ENCODE data around the gene MC5R. TPM values are rescaled to one million over a fixed set of nuclear protein-coding genes. Genes with fewer than 3 reads are reported as not detected.
A peak's percentile ranks its signal among the peaks of the same experiment; 100 is the strongest.

Gene MC5R
- not detected for total RNA-seq

DNA sequence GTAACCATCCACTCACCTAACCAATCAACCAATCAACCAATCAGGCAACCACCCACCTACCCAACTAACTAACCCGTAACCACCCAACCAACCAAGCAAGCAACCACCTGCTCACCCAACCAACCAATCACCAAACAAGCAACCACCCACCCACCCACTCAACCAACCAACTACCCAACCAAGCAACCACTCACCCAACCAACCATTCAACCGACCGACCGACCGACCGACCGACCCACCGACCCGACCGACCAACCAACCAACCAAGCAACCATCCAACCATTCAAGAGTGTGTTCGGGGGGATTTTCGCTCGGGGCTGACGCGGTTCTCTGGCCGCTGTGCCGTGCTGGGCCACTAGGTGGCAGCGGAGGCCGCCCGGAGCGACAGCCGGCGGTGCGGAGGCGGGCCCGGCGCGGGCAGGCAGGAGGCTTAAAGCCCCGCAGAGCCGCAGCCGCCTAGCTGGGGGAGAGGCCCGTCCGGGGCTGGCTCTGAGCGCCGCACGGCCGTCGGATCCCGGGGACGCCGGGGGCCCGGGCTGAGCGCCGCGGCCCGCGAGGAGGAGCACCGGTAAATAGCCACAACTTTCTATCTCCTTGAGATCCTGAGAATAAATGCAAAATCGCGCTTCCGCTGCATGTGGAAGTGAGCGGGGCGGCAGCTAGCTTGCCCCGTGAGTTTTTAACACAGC is at the start of gene MC5R:
Gene MC5R, plus strand, starts transcription at position 443 of the 689 bp plus-strand sequence. CDS start 1,617 bp downstream, outside the sequence.
- peaks cover 0 to 10% (median 8%) of the 10 kb centered on the region in 4 donors for H3K4me1 ChIP-seq
- H3K36me3 ChIP-seq: no peaks in the 10 kb centered on the region
- DNase-seq (ENCODE audit: extremely low spot score): no peak
- WGBS: 8% methylated on average over 27 of the region's 54 CpGs
- H3K4me3 ChIP-seq: peak within 1 kb of the TSS; percentile 44 to 58 (median 48)
- TF ChIP-seq POLR2A (IDR thresholded peaks at IDR 0.05; ENCODE audit: low read depth): no peak
- TF ChIP-seq, protein P1, sequence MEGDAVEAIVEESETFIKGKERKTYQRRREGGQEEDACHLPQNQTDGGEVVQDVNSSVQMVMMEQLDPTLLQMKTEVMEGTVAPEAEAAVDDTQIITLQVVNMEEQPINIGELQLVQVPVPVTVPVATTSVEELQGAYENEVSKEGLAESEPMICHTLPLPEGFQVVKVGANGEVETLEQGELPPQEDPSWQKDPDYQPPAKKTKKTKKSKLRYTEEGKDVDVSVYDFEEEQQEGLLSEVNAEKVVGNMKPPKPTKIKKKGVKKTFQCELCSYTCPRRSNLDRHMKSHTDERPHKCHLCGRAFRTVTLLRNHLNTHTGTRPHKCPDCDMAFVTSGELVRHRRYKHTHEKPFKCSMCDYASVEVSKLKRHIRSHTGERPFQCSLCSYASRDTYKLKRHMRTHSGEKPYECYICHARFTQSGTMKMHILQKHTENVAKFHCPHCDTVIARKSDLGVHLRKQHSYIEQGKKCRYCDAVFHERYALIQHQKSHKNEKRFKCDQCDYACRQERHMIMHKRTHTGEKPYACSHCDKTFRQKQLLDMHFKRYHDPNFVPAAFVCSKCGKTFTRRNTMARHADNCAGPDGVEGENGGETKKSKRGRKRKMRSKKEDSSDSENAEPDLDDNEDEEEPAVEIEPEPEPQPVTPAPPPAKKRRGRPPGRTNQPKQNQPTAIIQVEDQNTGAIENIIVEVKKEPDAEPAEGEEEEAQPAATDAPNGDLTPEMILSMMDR (IDR thresholded peaks at IDR 0.05): peak; percentile 90 to 94 (median 91)
- peaks cover 0 to 65% (median 5%) of the 10 kb centered on the region in 4 donors for H3K27me3 ChIP-seq
- H3K27ac ChIP-seq (replicated peaks in 1 of 4): no peak within 1 kb of the TSS
- intact Hi-C loops (cut with DNase I): loop anchor here (5.0 kb wide), 1 partner anchor 573 kb away; no protein-coding TSS in a partner anchor
- no peaks in the 10 kb centered on the region for H3K9me3 ChIP-seq

DNA sequence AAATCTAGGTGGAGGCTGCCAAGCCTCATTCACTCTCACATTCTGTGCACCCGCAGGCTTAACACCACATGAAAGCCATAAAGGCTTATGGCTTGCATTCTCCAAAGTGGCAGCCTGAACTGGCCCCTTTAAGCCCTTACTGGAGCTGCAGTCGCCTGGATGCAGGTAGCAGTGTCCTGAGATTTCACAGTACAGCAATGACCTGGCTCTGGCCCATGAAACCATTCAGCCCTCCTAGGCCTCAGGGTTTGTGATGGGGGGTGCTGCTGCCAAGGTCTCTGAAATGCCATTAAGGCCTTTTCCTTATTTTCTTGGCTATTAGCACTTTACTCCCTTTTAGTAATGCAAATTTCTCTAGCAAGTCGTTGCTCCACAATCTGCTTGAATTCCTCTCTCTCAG is 48.9 kb upstream of the MC5R start:
- no peaks in the 10 kb centered on the region for H3K36me3 ChIP-seq
- 62% methylated on average over 3 of the region's 3 CpGs for WGBS
- no peaks in the 10 kb centered on the region for H3K27me3 ChIP-seq
- no peaks in the 10 kb centered on the region for H3K4me1 ChIP-seq
- H3K9me3 ChIP-seq: peaks cover 0 to 4% (median 0%) of the 10 kb centered on the region in 4 donors
- no peak for TF ChIP-seq EP300 (IDR thresholded peaks at IDR 0.05)
- TF ChIP-seq, protein P1 (IDR thresholded peaks at IDR 0.05): no peak
- TF ChIP-seq POLR2AphosphoS5 (IDR thresholded peaks at IDR 0.05): no peak
- TF ChIP-seq POLR2A (IDR thresholded peaks at IDR 0.05; ENCODE audit: low read depth): no peak
- H3K27ac ChIP-seq (replicated peaks in 1 of 4): no peak overlapping the region
- H3K4me3 ChIP-seq: no peak overlapping the region
- intact Hi-C loops (cut with DNase I): no loop called here
- DNase-seq (ENCODE audit: extremely low spot score): no peak

DNA sequence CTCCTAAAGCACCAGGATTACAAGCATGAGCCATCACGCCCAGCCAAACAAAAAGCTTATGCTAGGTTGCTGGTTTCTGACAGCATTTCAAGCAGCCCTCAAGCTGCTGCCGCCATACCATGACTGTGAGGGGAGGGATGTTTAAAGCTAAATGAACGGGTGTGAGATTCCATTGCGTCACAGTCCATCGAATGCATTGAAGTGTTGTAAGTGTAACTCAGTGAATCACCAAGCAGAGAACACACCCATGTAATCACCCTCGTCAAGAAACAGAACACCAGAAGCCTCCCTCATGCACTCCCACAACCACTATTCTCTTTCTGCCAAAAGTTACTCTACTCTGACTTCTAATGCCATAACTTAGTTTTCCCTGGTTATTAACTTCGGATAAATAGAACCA is 32.8 kb upstream of the MC5R start:
- DNase-seq (ENCODE audit: extremely low spot score): no peak
- Histone ChIP-seq H3K9me3 (peaks cover 0 to 7% (median 0%) of the 10 kb centered on the region in 4 donors), H3K27ac (replicated peaks in 1 of 4) (no peak overlapping the region), H3K4me1 (no peaks in the 10 kb centered on the region), H3K27me3 (peaks cover 0 to 1% (median 0%) of the 10 kb centered on the region in 4 donors), H3K36me3 (no peaks in the 10 kb centered on the region), H3K4me3 (no peak overlapping the region)
- WGBS: 63% methylated on average over 7 of the region's 7 CpGs
- intact Hi-C loops (cut with DNase I): no loop called here
- TF ChIP-seq POLR2A (IDR thresholded peaks at IDR 0.05; ENCODE audit: low read depth) (no peak), EP300 (IDR thresholded peaks at IDR 0.05) (no peak), POLR2AphosphoS5 (IDR thresholded peaks at IDR 0.05) (no peak)
- TF ChIP-seq, protein P1 (IDR thresholded peaks at IDR 0.05): no peak

DNA sequence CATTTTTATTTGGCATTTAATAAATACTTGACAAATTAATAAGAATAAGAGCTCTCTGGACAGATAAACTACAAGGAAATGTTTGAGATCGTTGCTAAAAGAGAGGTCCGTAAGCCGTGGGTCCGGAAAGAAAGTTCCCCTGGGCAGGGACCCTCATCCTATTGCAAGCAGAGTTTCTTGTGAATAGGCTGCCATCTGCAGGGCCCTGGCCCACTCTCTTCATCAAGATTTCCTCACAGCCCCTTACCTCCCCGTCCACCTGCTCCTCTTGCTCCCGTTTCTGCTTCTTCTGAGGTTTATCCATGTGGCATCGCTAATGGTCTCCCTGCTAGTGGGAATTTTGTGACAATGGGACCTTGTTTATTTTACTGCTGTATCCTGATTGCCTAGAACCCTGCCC is 30.1 kb upstream of the MC5R start:
- intact Hi-C loops (cut with DNase I): no loop called here
- H3K9me3 ChIP-seq: no peaks in the 10 kb centered on the region
- WGBS: 36% methylated on average over 7 of the region's 7 CpGs
- TF ChIP-seq EP300 (IDR thresholded peaks at IDR 0.05) (no peak), POLR2A (IDR thresholded peaks at IDR 0.05; ENCODE audit: low read depth) (no peak), POLR2AphosphoS5 (IDR thresholded peaks at IDR 0.05) (no peak)
- TF ChIP-seq, protein P1 (IDR thresholded peaks at IDR 0.05): no peak
- H3K4me3 ChIP-seq: no peak overlapping the region
- H3K4me1 ChIP-seq: no peaks in the 10 kb centered on the region
- peaks cover 0 to 16% (median 0%) of the 10 kb centered on the region in 4 donors for H3K27me3 ChIP-seq
- no peaks in the 10 kb centered on the region for H3K36me3 ChIP-seq
- no peak for DNase-seq (ENCODE audit: extremely low spot score)
- H3K27ac ChIP-seq (replicated peaks in 1 of 4): no peak overlapping the region
